Left ventricle myocardium inferior (tissue), 1 donor: ENCODE data around the gene ODAPH. TPM values are rescaled to one million over a fixed set of nuclear protein-coding genes. Genes with fewer than 3 reads are reported as not detected.

Experiments used
- DNase-seq: peaks from one replicate; pipeline ENCODE4 v3.0.0-alpha.2; 2020
- H3K27ac ChIP-seq: fragments of 200-600 bp; replicated peaks from 2 replicates; pipeline ENCODE4 v1.8.0; 2021
- H3K27me3 ChIP-seq: fragments of 200-600 bp; 2 replicates; pipeline ENCODE4 v1.8.0; 2021; ENCODE audit warnings: low read depth
- H3K36me3 ChIP-seq: fragments of 200-600 bp; 2 replicates; pipeline ENCODE4 v1.8.0; 2021
- H3K4me1 ChIP-seq: fragments of 200-600 bp; 2 replicates; pipeline ENCODE4 v1.8.0; 2021
- H3K4me3 ChIP-seq: fragments of 200-600 bp; 2 replicates; pipeline ENCODE4 v1.8.0; 2021; ENCODE audit warnings: mild to moderate bottlenecking, moderate library complexity
- H3K9me3 ChIP-seq: fragments of 200-600 bp; replicated peaks from 2 replicates; pipeline ENCODE4 v1.8.0; 2021
- intact Hi-C: fragments of 100-400 bp; cut with micrococcal nuclease; formaldehyde crosslinking; loops from one replicate; pipeline ENCODE4 v1.11.0; 2022
- total RNA-seq: library from RNA; stranded (reverse); fragmentation: NEBNext Ultra II Directional; extraction: Animal tissue kit (Norgen Biotek cat#: 25700); gene quantifications from one replicate; pipeline ENCODE4 v1.2.1, GENCODE V29; 2021
- TF ChIP-seq, protein P1 (sequence below): fragments of 200-600 bp; IDR thresholded peaks from 2 replicates; pipeline ENCODE4 v1.8.0; 2021; ENCODE audit warnings: antibody characterized with exemption, mild to moderate bottlenecking, borderline replicate concordance
- donor health status: DM: no; HTN: yes; CAD: no; lungs with severe emphysema.

ODAPH gene
- total RNA-seq, 1 donor from 2014 or later: not detected

DNA sequence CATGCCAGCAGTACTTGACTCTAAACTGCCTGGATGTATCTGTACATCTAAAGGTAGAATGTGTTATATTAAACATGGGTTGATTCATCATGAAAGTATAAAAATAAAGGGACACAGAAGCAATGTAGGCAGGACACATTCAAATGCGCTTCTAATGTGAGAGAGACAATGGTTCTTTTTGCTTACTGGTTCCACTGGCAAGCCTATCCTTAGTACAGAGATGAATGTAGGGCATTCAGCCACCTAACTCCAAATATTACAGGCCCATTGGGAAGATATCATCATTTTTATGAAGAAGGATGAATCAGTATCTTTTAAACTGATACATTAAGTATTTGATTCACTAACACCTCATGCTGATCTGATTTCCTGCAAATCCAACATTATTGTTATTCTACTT is 56.4 kb downstream of the ODAPH start:
- Histone ChIP-seq H3K9me3 (peaks cover 7% of the 10 kb centered on the region), H3K27ac (no peak overlapping the region), H3K27me3 (no peaks in the 10 kb centered on the region), H3K36me3 (no peaks in the 10 kb centered on the region), H3K4me1 (no peaks in the 10 kb centered on the region), H3K4me3 (no peak overlapping the region)
- DNase-seq: no peak
- intact Hi-C loops: no loop called here
- TF ChIP-seq, protein P1, sequence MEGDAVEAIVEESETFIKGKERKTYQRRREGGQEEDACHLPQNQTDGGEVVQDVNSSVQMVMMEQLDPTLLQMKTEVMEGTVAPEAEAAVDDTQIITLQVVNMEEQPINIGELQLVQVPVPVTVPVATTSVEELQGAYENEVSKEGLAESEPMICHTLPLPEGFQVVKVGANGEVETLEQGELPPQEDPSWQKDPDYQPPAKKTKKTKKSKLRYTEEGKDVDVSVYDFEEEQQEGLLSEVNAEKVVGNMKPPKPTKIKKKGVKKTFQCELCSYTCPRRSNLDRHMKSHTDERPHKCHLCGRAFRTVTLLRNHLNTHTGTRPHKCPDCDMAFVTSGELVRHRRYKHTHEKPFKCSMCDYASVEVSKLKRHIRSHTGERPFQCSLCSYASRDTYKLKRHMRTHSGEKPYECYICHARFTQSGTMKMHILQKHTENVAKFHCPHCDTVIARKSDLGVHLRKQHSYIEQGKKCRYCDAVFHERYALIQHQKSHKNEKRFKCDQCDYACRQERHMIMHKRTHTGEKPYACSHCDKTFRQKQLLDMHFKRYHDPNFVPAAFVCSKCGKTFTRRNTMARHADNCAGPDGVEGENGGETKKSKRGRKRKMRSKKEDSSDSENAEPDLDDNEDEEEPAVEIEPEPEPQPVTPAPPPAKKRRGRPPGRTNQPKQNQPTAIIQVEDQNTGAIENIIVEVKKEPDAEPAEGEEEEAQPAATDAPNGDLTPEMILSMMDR: no peak

Other genes with a start within 250 kb of the ODAPH start
- 42.6 TPM for gene RCHY1, start 41.7 kb upstream of the ODAPH start, total RNA-seq
- 22.8 TPM for gene THAP6, start 41.6 kb upstream of the ODAPH start, total RNA-seq
- gene CDKL2, start 74.5 kb downstream of the ODAPH start, total RNA-seq: 0.11 TPM
- 71.2 TPM for gene G3BP2, start 117.3 kb downstream of the ODAPH start, total RNA-seq
- 84.3 TPM for gene USO1, start 168.5 kb downstream of the ODAPH start, total RNA-seq